HG03175 (cell line): ENCODE results near the gene CEP128.

Source experiments
- ATAC-seq: cut with Tn5 transposase; IDR thresholded peaks from one replicate; pipeline ENCODE4 v1.9.1; 2021; ENCODE audit warnings: mild to moderate bottlenecking, moderate library complexity; ENCODE audit not compliant: unreplicated experiment

Gene CEP128

DNA sequence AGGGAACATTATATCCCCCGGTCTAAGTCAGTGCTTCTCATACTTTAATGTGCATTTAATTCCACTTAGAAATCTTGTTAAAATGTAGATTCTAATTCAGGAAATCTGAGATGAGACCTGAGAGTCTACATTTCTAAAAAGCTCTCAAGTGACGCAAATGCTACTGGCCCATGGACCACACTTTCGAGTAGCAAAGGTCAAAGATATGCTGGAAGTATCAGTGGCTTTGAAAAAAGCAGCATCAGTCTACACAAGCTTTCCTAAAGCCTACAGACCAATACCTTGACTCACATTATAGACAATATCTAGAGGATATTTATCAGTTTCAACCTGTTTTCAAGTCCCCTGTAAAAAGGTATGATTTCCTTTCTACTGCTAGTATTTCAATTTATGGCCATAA lies 248.6 kb downstream of the CEP128 start:
- no peak for ATAC-seq

DNA sequence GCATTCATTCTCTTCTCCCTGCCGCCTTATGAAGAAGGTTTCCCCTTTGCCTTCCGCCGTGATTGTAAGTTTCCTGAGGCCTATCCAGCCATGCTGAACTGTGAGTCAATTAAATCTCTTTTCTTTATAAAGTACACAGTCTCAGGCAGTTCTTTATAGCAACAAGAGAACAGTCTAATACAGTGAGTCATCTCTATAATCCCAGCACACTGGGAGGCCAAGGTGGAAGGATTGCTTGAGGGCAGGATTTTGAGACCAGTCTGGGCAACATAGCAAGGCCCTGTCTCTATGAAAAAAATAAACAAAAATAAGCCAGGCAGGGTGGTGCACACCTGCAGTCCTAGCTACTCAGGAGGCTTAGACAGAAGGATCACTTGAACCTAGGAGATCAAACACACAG lies 259.9 kb downstream of the CEP128 start:
- no peak for ATAC-seq

DNA sequence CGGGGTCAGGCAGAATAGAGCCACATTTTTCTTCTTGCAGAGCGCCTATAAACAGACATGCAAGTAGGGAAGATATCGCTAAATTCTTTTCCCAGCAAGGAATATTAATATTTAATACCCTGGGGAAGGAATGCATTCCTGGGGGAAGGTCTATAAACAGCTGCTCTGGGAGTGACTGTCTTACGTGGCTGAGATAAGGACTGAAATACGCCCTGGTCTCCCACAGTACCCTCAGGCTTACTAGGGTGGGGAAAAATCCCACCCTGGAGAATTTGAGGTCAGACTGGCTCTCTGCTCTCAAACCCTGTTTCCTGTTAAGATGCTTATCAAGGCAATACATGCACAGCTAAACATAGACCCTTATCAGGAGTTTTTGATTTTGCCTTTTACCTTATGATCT lies 262.3 kb downstream of the CEP128 start:
- no peak for ATAC-seq

DNA sequence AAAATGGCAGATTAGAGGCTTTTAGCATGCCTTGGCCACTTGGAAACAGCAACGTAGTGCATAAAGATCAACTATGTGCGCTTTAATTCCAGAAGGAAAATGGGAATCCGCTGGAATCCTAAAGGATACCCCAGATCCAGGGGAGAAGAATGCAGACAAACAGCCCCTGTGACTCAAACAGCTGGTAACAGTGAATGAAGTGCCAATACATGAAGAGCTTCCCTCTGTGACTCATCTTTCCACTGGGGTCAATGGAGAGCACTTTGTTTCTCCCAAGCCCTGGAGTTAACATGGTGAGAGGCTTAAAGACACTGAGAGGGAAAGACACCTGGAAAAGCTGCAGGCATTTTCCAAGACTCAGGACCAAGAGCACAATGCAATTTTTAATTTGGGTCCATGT lies 263.1 kb downstream of the CEP128 start:
- ATAC-seq, result no peak

DNA sequence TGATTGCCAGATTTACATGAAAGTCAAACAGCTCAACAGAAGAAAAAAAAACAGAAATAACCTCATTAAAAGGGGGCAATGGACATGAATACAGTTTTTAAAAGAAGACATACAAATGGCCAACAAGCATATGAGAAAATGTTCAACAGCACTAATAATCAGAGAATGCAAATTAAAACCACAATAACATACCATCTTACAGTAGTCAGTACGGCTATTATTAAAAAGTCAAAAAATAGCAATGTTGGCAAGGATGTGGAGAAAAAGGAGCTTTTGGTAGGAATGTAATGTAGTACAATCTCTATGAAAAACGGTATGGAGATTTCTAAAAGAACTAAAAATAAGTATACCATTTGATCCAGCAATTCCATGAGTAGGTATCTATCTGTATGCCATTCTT lies 272.1 kb downstream of the CEP128 start:
- no peak for ATAC-seq

DNA sequence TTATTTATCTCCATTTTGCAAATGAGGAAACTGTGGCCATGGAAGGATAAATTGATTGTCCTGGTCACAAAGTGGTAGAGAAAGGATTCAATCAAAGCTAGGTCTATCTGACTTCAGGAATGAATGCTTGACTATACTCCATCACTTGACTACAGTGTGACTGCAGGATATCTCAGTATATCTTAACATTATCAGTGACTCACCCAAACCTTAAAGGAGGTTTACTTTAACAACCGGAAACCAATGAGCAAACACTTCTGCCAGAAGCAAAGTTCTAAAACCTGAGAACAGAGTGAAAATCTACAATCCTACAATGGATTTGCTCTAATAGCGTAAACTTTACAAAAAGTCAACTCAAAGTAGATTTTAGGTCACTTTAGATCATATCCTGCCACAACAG lies 277.0 kb downstream of the CEP128 start:
- no peak for ATAC-seq

DNA sequence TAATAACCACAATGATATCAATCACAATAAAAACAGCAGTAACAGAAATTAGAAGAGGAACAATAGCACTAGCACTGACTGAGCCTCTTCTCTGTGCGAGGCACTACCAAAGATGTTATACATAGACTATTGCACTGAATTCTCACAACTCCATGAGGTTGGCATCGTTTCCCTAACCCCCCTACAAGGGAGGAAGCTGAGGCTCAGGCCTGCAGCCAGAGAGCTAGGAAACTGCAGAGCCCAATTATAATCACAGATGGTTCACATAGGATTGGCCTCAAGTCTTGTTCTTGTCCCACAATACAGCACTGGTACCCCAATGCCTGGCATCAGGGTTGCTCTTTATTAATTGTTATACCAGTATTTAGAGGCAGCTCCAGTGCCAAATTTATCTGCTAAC lies 278.0 kb downstream of the CEP128 start:
- ATAC-seq, result no peak

DNA sequence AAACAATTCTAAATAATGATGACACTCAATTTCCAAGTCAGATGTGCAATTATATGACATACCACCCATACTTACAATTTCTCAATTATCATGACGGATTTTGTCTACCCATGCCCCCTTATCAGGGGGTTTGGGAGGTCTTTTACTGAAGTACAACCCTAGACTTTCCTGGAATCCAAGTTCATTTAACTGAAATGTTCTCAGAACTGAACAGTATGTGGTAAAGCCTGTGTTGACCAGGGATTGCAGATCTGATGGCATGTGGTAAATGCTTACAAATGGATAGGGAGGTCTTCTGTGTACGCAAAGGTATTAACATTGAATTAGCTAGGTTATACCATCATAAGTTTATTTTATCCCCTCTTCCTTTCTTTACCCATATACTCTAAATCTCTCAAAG lies 281.8 kb downstream of the CEP128 start:
- ATAC-seq, result no peak

DNA sequence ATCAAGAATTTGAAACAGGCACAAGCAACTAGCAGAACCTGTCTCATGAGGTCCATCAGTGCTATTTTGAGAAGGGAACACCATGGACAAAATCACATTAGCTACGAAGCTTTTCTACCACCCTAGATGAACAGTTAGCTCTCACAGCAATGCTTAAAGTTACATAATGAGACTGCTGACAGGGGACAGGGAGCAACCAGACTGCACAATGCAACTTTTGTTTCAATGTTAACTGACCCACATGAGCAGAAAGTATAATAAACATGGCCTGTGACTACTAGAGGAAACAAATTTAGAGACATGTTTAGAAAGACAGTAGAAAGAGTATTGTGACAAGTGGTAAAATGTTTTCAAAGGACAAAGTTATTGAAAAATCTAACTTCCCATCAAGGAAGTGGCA lies 282.8 kb downstream of the CEP128 start:
- no peak for ATAC-seq

DNA sequence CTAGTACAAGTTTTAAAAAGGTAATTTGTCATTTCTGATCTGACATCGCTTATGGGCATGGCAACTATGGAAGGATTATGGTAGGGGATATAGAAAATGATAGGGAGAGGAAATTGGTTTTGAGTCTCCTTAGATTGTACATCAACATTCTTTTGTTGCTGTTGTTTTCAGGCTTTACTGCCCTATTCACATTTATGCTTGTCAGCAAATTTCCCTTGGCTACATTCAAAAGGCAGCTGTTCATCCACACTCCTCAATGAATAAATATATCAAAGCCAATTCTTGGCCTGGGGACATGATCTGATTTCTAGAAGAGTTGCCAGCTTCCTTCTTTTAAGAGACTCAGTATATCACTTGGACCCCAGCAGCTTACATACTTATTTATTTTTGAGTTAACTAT lies 283.4 kb downstream of the CEP128 start:
- no peak for ATAC-seq

DNA sequence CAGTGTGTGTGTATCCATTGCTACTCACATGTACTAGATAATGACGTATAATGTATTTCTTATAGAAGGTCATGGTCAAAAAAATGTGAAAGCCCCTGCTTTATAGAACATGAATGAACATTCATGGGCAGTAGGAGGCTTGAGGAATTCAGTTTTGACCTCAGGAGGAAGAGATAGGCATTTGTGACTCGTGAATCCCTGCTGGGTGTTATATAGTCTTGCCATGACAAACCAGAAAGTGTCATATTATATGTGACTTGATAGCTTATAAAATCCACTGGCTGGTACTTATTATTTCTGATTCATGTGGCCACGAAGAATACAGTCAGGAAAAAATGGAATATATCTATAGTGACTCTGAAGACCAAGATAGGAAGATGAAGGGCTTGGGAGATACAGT lies 287.6 kb downstream of the CEP128 start:
- ATAC-seq, result no peak

DNA sequence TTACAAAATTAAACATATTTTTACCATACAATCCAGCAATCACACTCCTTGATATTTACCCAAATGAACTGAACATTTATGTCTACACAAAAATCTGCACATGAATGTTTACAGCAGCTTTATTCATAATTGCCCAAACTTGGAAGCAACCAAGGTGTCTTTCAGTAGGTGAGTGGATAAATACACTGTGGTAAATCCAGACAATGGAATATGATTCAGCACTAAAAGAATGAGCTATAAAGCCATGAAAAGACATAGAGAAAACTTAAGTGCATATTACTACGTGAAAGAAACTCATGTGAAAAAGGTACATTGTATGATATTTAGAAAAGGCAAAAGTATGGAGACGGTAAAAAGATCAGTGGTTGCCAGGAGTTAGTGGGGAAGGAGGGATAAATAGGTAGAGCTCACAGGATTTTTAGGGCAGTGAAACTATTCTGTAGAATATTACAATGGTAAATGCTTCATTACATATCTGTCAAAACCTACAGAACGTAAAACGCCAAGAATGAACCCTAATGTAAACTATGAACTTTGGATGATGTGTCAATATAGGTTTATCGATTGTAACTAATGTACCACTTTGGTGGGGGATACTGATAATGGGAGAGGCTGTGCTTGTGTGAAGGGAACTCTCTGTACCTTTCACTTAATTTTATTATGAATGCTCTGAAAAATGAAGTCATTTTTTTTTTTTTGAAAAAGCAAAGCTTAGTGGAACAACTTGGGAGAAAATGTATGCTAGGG lies 295.7 kb downstream of the CEP128 start:
- ATAC-seq, result no peak

DNA sequence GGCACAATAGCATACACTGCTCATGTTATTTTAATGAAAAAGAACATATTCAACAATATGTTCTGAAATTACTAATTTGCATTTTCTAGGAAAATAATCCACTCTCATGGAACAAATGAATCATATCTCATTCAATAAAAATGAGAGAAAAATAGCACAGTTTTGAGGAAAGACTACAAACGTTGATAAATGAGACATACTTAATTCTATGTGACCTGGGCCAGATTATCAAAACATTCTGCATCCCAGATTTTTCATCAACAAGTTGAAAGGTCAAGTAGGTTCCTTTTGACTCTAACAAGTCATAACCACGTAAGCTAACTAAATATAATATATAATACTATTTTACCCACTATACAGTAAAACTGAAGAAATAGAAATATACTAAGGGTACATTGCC lies 296.7 kb downstream of the CEP128 start:
- no peak for ATAC-seq

DNA sequence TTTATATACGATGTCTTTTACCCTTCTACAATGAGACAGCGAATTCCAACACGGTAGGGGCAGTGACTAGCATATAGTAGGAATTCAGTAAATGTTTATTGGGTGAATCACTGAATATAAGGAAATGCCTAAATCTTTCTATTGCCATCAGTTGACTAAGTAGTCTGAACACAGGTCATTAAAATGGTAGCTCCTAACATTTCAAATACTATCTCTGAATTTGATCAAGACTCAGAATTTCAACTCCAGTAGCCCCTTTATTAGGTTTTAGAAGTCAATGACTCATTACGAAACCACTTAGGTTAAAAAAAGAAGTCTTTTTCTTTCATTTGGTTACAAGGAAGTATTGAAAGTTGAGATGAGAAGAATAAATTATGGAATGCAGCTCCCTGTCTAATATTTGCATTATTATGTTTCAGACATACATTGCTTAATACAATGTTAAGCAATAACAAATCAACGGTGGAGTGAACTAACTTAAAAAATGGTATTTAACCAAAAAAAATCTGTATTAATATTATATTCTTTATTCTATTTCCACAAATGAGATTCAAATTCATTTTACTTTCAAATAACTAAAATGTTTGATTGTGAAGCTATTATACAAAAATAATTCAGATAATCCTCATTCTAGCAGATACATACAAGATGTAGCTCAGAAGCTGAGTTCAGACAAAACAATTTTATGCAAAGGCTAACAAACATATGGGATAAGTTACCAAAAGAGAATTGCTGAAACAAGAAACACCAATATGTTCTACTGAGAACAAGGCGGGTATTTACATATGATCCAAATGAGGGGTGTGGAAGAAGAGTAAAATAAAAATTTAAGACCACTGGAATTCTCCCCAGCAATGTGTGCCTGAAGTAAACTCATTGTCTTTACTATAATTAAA lies 302.7 kb downstream of the CEP128 start:
- no peak for ATAC-seq

DNA sequence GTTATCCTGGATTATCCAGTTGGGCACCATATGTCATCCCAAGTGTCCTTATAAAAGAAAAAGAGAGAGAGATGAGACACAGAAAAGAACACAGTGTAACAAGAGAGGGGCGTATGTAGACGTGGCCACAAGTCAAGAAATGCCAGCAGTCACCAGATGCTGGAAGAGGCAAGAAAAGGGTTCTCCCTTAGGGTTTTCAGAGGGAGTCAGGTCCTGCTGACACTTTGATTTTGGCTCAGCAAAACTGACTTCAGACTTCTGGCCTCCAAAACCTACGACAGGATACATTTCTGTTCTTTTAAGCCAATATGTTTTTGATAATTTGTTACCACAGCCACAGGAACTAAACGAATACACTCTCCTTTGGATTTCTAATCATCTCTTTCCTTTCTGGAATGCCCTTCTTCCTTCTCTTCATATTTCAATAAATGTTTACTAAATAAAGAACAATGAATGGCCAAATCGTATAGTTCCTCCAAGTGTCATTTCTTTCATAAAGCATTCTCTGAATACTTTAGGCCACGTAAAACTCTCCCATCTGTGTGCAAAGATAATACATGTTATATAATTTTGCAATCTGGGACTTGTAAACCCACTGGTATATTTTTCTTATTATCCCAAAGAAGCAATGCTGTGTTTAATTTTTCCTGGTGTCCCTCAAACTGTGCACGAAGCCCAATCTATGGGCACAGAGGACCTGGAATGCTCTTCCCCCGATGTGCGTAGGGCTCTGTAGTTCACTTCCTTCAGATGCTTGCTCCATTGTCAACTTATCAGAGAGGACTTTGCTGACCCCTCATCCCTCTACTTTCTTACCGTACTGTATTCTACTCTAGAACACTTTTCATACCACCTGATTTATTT lies 303.6 kb downstream of the CEP128 start:
- ATAC-seq, result no peak

DNA sequence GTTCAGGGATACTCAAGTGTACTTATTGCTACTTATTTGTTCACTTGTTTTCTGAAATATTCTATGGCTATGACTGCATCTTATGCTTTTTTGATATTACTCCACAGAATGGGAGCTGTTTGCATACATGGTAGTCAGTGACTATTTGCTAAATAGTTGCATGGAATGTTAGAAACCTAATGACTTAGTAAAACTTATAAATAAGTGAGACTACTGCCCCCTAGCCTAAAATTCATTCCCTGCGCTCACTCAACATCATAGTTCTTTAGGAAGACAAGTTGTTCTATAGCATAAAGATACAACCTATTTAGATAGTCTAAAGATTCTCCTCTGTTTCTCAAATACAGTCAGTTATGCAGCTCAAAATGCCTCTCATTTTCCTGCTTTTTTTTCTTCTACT lies 305.5 kb downstream of the CEP128 start:
- no peak for ATAC-seq

DNA sequence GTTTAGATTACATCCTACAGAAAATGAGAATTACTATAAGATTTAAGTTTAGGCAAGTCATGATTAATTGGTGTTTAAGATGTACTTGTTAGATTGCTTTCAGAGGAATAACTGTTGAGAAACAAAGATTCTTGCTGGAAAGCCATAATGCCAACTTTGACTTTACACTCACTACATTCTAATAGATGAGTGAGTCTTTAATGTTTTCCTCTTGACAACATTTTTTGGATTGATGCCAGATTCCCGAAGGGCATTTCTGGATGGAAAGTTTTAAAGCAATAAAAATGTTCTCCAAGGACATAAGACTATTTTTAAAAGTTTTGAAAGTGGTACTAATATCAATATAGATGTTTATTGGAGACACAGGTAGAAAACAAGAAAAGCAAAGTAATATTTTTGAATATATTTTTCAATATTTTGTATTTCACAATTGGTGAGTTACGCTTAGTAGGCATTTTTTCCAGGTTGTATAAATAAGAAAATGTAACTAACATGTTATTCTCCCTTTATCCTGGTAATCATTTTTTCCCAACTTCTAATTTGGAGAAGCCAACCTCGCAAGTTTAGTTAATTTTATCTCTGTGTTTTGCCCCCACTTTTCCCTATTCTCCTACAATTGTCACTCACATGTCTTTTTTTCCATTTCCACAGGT lies 307.3 kb downstream of the CEP128 start:
- ATAC-seq, result no peak

DNA sequence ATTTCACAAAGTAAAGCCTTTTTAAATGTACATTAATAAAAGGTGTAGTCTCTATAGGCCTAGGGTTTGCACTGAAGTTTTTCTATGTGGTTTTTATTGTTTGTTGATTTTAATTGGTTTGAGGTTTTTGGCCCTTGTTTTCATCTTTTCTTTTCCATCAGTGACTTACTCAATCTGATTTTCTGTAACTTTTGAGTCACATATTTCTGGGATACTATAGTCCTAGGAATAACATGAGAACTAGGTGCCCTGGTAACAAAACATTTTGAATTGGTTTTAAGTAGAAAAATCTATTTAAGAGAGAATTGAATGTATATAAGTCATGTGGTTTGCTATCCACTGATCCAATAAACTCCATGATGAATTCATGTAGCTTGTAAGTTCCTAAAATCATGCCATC lies 311.9 kb downstream of the CEP128 start:
- no peak for ATAC-seq

DNA sequence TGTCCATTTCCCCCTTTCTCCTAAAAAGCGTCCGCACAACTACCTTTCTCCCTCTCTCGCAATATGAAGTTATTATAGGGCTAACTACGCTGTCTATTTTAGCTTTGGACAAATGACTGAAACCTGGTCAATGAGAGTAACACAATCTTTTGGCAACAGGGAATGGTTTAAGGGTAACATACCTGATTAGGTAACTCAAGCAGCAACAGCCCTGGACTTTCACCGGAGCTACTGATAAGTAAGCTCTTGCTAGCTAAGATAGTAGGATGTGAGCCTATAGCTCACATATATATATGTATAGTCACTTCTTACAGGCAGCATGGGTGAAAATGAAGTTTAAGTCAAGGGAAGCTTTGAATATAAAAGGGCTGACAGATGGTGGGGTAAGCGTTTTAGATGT lies 313.0 kb downstream of the CEP128 start:
- no peak for ATAC-seq

DNA sequence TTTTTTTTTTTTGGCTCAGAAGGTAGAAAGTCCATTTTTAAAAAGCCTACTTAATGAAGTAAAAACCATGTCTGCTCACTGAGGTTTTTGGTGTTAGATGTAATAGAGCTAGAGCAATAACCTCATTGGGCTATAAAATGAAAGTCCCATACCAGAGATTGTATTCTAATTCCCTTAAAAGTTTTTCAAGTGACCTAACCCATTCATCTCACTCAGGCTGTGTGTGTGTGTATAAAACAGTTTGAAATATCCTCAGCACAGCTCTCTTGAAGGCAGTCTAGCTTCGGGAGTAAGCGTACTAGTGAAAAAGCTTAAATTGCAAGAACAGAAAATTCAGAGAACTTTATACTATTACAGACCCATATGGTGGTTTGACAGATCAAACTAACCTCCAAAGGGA lies 313.8 kb downstream of the CEP128 start:
- ATAC-seq, result no peak

DNA sequence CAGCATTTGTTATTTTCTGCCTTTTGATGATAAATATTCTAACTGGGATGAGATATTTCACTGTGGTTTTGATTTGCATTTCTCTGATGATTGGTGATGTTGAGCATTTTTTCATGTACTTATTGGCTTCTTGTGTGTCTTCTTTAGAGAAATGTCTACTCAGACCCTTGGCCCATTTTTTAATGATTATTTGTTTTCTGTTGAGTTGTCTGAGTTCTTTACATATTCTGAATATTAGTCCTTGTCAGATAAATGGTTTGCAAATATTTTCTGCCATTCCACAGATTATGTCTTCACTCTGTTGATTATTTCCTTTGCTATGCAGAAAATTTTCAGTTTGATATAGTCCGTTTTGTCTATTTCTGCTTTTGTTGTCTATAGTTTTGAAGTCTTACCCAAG lies 317.0 kb downstream of the CEP128 start:
- ATAC-seq, result no peak
